GM19043 (cell line): ENCODE data around the gene RRAGC.

Experiments used
- ATAC-seq: cut with Tn5 transposase; IDR thresholded peaks from one replicate; pipeline ENCODE4 v1.9.1; 2021; ENCODE audit warnings: low read depth; ENCODE audit not compliant: unreplicated experiment

Gene RRAGC, protein sequence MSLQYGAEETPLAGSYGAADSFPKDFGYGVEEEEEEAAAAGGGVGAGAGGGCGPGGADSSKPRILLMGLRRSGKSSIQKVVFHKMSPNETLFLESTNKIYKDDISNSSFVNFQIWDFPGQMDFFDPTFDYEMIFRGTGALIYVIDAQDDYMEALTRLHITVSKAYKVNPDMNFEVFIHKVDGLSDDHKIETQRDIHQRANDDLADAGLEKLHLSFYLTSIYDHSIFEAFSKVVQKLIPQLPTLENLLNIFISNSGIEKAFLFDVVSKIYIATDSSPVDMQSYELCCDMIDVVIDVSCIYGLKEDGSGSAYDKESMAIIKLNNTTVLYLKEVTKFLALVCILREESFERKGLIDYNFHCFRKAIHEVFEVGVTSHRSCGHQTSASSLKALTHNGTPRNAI

DNA sequence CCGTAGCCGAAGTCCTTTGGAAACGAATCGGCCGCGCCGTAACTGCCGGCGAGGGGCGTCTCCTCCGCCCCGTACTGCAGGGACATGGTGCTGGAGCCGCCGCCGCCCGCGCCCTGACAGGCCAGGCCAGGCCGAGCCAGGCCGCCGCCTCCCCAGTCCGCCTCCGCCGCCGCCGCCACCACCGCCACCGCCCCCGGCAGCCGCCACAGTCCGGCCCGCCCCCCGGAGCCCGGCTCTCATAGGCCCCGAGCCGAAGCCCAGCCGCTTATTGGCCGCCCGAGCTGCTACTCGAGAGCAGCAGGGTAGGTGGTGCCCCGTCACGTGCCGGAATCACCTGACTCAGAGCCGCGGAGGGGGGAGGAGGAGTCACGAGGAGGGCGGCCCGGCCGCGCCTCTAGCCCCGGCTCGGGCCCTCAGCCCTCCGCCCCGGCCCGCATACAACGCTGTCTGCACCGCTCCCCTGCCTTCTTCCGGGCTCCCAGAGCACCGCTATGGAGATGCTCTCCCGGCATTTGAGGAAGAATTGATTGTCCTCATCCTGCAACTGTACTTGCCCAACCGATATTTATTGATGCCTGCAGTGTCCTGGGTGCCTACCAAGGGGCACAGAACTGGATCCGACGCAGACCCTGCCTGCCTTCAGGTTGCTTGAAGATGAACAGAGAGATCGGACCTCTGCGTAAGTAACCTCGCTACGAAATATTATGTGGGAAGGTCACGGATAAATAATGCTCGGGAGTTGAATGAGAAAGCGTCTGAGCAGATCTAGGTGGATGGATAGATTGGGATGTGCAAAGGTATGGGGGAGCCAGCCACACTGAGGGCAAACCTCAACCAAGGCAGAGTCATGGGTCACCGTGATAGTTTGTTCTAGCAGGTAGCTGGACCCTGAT lies at the start of gene RRAGC:
TSS of gene RRAGC (minus strand) at position 212 of the 893 bp plus-strand sequence. CDS start at position 86, 126 bp downstream.
- peak; percentile 92 for ATAC-seq

DNA sequence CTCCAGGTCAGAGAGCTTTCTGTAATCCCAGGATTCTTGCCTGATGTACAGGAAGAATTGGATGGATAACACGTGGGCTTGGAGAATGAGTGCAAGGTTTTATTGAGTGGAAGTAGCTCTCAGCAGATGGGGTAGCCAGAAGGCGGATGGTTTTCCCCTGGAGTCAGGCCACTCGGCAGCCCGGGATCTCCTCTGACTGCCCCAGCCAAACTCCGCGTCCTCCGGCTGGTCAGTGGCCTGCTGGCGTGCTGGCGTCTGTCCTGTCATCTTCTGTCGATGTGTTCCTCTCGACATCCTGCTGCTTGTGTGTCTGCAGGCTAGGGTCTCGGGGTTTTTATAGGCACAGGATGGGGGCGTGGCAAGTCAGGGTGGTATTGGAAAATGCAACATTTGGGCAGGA lies 49.2 kb upstream of the RRAGC start:
- ATAC-seq, result no peak

DNA sequence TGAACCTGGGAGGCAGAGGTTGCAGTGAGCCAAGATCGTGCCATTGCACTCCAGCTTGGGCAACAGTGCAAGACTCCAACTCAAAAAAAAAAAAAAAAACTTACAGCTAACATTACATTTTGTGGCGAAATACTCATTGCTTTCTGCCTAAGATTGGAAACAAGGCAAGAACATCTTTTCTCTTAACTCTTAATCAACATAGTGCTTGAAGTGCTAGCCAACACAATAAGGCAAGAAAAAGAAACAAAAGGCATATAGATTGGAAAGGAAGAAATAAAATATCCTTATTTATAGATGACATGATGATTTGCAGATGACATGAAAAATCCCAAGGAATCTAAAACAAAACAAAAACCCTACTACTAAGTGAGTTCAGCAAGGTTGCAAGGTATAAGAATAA lies 46.4 kb upstream of the RRAGC start:
- no peak for ATAC-seq

DNA sequence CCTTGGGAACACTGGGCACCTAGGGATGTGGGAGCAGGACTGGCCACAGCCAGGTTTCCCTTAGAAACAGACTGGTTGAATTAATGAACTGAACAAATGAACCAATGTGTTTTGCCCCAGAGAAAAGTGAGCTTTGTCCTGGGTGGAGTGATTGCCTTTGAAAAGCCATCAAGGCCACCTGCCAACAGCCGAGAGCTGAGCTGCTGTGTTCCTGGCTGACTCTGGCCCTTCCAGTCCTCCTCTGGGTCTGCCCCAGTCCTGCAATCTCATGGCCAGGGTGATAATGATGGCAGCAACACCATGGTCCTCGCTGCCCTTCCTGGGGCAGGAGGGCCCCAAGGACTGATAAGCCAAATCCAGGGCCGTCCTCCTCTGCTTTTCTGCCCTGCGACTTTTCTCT lies 40.0 kb upstream of the RRAGC start:
- no peak for ATAC-seq

DNA sequence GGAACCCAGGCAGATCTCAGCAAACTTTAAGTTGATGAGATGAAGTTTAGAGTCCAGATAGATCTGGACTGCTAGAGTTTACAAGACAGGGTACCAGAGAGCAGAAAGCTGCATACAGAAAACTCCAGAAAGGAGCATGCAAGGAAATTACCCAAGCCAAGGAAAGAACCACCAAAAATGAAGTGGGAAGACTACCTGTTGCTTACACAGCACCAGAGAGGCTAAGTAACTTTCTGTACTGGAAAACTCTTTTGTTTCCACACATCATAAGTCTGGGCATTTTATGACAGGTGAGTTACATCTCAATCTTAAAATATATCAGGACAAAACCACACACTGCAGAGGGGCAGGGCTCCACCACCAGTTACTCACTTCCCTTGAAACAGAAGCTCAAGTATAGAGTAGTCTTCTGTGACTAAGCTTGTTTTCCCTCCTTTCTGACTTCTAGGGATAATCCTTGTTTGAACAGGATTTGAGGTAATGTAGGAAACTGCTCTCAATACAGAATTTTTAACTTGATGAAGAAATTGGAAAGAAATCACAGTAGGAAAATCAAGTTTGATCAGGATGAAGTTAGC lies 39.2 kb upstream of the RRAGC start:
- no peak for ATAC-seq

DNA sequence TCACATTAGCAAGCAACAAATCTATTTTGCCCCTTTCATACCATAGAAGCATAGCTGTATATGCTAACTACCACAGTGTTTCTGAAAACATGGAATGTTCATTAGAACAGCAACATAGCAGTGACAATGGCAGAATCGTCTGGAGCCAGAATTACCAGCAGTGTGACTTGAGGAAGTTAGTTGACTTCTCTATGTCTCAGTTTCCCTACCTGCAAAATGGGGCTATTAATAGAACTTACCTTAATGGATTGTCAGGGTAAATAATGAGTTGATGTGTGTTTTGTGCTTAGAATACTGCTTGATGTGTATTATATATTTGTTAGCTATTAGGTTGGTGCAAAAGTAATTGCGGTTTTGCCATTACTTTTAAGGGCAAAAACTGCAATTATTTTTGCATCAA lies 36.6 kb upstream of the RRAGC start:
- no peak for ATAC-seq

DNA sequence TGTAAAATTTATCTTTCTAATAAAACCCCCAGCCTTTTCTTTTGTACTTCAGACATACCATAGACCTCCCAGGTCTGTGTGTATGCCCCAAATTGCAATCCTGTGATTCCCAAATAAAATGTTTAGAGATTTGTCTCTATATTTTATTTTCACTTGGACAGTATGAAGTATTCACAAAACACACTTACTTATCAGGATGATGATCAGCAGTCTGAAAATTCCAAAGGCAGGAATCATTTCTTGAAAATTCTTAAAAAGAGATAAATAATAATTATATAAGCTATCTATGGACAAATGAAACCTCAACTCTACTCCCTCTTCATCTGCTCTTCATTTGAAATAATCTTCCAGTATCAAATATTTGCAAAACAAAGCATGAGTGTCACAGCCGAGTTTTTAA lies 33.4 kb upstream of the RRAGC start:
- no peak for ATAC-seq

DNA sequence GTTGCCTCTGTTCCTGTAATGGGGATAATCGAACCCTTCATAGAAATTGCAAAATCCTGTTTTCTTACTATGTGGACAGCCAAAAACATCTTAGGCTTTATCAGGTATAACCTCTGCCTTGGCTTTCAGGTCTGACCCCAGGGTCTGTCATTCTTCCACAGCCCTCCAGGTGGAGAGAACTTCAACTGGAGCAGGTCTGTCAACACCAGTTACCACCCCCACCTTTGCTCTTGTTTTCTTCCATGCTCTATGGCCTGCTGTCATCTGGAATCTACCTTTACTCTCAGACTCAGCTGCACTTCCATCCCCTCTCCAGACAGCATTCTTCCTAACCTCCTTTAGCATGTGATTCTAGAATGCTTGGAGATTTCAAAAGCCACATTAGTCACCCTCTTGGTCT lies 32.2 kb upstream of the RRAGC start:
- no peak for ATAC-seq

DNA sequence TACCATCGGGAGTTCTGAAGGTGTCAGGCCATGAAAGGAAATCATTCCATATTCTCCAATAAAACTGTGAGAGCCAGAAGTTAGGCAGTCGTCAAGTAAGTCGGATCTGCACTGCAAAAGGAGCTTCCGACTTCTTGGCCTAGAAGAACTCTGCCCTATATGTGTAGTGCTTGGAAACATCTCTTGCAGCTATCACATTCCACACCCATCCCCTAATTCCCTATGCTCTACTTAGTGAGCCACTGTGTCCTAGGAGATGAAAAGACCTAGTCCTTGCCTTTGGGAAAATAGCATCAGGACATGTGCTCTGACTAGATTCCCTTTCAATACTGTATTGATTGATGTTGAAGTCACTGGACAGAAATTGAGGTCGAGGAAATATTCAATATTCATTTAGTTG lies 30.0 kb upstream of the RRAGC start:
- no peak for ATAC-seq

DNA sequence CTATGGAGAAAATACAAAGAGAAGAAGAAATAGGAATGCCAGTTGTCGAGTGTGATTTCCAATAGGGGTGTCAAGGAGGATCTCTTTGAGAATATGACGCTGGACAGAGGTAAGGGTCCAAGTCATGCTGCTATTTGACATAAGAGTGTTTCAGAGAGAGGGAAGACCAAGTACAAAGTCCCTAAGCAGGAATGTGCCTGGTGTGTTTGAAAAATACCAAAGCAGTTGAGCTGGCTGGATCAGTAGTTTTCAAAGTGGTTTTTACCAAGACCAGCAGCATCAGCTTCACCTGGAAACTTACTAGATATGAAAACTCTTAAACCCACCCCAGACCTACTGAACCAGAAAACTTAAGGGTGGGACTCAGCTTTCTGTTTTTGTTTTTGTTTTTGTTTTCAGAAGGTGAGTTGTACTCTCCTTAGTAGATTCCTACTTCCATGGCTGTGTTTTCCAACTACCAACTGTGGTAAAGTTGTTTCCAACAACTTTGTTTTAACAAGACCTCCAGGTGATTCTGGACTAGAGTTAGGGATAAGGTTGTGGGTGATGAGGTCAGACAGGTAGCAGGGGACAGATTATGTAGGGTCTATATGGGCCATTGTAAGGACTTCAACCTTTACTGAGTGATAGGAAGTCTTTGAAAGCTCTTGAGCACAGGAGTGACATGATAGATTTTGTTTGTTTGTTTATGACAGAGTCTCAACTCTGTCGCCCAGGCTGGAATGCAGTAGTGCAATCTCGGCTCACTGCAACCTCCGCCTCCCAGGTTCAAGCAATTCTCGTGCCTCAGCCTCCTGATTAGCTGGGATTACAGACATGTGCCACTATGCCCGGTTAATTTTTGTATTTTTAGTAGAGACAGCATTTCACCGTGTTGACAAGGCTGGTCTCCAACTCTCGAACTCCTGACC lies 29.1 kb upstream of the RRAGC start:
- ATAC-seq, result no peak

DNA sequence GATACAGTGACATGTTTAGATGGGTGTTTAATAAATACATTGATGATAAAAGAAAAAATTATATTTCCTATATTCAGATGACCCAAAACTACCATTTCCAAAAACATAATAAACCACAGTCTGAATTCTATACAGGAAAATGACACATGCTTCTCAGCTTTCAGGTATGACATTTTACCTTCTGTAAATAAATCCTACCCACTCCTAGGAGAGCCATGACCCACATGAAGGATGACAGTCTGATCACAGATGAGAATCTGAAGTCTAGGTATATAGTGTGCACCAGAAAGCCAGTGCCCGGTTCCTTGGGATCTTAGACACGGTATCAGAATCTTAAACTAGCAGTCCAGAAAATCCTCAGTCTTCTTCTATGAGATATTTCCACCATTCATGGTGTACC lies 25.5 kb upstream of the RRAGC start:
- no peak for ATAC-seq

DNA sequence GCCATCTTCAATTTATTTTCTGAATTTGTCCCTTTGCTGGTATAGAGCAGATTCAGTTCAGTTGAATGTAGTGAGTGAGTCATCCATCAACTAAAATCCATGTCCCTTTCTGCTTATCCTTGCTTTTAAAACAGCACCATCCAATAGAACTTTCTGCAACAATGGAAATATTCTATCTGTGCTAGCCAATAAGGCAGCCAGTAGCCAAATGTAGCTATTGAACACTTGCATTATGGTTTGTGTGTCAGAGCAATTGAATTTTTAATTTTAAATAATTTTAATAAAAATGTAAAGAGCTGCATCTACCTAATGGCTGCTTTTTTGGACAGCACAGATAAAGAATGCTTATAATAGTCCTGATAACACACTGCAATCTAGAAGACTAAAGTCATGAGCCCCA lies 21.9 kb upstream of the RRAGC start, which contains the start of gene GJA9:
TSS of gene GJA9 (minus strand) at position 101 of the 400 bp plus-strand sequence. CDS start 5,489 bp downstream, outside the sequence.
- no peak for ATAC-seq

DNA sequence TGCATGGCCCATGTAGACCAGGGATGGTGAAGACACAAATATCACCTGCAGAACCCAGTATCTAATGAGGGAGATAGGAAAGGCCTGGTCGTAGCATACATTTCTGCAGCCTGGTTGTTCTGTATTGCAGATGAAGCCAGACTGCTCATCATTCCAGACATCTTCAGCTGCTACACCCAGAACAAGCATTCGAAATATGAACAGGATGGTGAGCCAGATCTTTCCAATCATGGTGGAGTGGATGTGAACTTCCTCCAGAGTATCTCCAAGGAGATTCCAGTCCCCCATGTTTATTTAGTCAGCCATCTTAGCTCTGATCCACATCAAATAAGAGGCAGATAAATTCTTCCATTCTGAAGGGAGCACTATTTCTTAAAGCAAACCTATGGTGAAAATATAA lies 16.2 kb upstream of the RRAGC start:
- ATAC-seq, result no peak

DNA sequence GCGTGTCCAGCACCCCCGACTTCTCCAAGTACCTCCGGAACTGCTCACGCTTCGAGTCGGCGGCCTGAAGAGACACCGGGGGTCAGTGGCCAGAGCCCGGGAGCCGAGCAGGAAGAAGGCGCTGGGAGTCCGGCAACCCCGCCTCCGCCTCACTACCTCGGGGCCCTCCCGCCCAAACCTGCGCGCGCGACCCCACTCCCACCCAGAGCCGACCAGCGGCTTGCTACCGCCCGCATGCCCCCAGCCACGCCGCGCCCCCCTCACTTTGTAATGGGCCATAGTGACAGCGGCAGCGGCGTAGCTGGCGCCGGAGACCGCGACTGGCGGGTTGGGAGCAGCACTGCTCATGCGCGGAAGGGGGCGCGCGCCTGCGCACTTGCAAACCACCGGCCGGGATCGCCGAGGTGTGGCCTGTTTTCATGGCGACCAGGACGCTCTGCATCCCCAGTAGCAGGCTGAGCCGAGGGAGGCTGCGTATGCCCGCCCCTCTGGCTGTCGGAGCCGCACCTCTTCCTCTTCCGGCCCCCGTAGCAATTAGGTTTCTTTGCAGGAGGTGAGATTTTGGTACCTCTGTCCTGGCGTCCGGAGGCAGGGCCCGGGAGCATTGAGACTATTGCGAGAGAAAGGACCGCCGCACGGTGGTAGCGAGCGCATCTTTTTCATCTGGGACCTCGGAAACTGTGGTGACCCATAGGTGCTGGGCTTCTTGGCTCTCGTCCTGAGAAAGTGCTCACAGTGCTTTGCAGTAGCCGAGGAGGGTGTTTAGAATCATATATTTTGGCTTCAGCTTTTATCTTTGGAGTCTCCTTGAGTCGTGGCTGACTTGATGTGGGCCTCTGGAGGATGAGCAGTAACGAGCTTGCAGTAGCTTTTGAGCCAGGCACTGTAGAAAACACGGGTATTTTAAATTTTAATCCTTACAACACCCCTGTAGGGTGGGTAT lies 13.7 kb upstream of the RRAGC start, which contains the start of gene MYCBP:
TSS of gene MYCBP (minus strand) at position 322 of the 943 bp plus-strand sequence. CDS start at position 279, 43 bp downstream.
- peak; percentile 98 for ATAC-seq

DNA sequence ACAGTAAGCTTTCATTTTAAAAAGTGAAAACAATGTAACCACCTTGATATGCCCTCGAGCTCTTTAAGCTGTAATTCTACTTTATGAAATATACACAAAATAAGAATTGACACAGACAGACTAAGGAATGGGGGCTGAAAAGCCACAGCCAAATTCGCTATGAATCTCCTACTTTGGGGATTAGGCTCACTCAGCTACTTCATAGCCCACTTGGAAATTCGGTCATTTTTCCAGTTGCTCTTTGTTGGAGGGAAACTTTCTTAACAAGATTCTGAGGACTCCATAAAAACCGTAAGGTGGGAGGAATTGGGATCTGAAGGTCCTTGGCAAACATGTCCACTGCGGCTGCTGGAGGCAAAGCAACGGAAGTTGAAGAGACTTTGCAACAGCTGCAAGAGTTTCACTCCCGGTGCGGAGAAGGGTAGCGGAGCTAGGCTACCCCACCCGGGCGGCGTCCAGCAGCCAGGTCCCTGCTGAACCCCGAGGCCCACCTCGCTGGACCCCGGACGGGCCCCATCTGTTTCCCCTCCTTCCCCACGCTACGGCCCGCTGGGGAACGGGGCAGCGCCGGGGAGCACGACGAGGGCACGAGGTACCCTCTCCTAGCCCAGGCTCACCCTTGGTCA lies 12.9 kb upstream of the RRAGC start:
- ATAC-seq, result no peak

DNA sequence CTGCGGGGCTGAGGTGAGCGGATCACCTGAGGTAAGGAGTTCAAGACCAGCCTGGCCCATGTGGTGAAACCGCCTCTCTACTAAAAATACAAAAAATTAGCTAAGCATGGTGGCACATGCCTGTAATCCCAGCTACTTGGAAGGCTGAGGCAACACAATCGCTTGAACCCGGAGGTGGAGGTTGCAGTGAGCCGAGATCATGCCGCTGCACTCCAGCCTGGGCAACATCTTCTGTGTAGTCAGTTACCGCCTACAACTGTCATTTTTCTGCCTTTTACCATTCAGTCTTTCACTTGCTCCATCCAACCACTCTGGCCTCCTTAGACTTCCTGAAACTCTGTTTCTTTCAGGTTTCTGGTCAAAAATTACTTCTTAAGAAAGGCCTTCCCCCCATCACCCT lies 11.4 kb upstream of the RRAGC start:
- ATAC-seq, result no peak

DNA sequence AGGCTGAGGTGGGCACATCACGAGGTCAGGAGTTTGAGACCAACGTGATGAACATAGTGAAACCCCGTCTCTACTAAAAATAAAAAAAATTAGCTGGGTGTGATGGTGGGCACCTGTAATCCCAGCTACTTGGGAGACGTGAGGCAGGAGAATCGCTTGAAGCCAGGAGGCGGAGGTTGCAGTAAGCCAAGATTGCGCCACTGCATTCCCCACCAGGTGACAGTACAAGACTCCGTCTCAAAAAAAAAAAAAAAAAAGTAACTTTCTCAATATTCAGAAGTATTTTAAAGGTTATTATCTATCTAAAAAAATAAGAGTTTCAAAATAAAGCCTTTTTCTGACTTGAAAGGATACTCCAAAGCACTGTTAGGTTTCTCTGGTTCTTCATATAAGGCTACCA lies 7.6 kb upstream of the RRAGC start:
- no peak for ATAC-seq

DNA sequence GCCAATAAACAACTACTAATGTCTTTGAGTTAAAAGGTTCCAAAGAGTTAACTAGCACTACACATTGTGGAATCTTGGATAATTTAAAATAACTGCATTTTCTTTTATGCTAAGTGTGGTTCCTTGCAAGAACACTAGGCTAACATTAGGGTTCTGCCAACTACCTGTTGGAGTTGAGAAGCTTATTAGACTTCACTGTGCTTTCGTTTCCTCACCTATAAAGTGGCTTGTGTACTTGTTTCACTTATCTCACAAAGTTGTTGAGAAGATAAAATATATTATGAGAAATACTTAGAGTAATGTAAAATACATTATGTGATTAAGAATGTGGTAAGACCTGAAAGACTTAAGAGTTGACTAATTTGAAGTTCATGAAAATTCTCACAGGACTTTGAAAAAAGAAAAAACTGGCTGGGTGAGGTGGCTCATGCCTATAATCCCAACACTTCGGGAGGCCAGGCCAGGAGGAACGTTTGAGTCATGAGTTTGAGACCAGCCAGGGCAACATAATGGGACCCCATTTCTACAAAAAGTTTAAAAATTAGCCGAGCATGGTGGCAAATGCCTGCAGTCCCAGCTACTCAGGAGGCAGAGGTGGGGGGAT lies 5.6 kb upstream of the RRAGC start:
- no peak for ATAC-seq
